Measurements from ENCODE around the gene CTIF.

GRCh38 chr18:48829443-48830149 is 290.8 kb downstream of the CTIF start:
- TF ChIP-seq TCF7L2 (IDR thresholded peaks at IDR 0.05; ENCODE audit: low read depth, low read length) (no peak), CTCF (IDR thresholded peaks at IDR 0.05) (no peak), POLR2AphosphoS5 (IDR thresholded peaks at IDR 0.05; ENCODE audit: low read depth, low read length) (no peak), REST (IDR thresholded peaks at IDR 0.05; ENCODE audit: insufficient read depth in 1 of 2, low read depth in 2 of 2, low read length in 1 of 2) (no peak), SIN3A (IDR thresholded peaks at IDR 0.05; ENCODE audit: borderline replicate concordance, insufficient read depth, low read depth, low read length) (no peak)
